Right renal cortex interstitium (tissue), 3 donors: Measurements from ENCODE around the gene BLMH. TPM values are rescaled to one million over a fixed set of nuclear protein-coding genes. Genes with fewer than 3 reads are reported as not detected.

ENCODE experiments used
- DNase-seq, 3 donors: peaks; one replicate each; pipeline ENCODE4 v3.0.0-alpha.2; 2013; ENCODE audit warnings: low read depth in 3 of 3, low spot score in 2 of 3
- polyA plus RNA-seq, 3 donors: library from polyadenylated mRNA; unstranded; fragments of 120-200 nt; gene quantifications; one replicate each; pipeline ENCODE4 v1.2.1, GENCODE V29; 2013; ENCODE audit not compliant: insufficient read length in 3 of 3

BLMH gene
- polyA plus RNA-seq, 3 donors, result 86.1 to 90.6 (median 90.6) TPM

GRCh38 chr17:30251931-30252330, 39.8 kb downstream of the BLMH start:
- DNase-seq, result no peak

GRCh38 chr17:30249460-30249859, 42.3 kb downstream of the BLMH start:
- DNase-seq, result no peak

GRCh38 chr17:30248786-30249185, 43.0 kb downstream of the BLMH start:
- no peak for DNase-seq

GRCh38 chr17:30246460-30246859, 45.3 kb downstream of the BLMH start:
- DNase-seq, result no peak

GRCh38 chr17:30244853-30245385, 46.8 kb downstream of the BLMH start:
- no peak for DNase-seq

GRCh38 chr17:30243568-30243967, 48.2 kb downstream of the BLMH start:
- no peak for DNase-seq

- no peak for DNase-seq
These were observed 48.7 kb downstream of the BLMH start for GRCh38 chr17:30243002-30243401.

- DNase-seq, result no peak
These were observed 50.7 kb downstream of the BLMH start for GRCh38 chr17:30241051-30241450.

GRCh38 chr17:30240177-30240576, 51.6 kb downstream of the BLMH start:
- DNase-seq, result no peak

GRCh38 chr17:30239089-30239462, 52.7 kb downstream of the BLMH start:
- no peak for DNase-seq

- no peak for DNase-seq
These were observed 53.2 kb downstream of the BLMH start for GRCh38 chr17:30238387-30239088.

- DNase-seq, result no peak
These were observed 53.8 kb downstream of the BLMH start for GRCh38 chr17:30238003-30238344.

- no peak for DNase-seq
These were observed 54.3 kb downstream of the BLMH start for GRCh38 chr17:30237296-30238002.

- DNase-seq, result peak in 1 of 3 donors; percentile 51
These were observed 55.0 kb downstream of the BLMH start for GRCh38 chr17:30236766-30237165.

GRCh38 chr17:30236297-30236624, 55.5 kb downstream of the BLMH start:
- no peak for DNase-seq

- no peak for DNase-seq
These were observed 56.1 kb downstream of the BLMH start, which contains the start of gene SLC6A4 for GRCh38 chr17:30235386-30236296. SLC6A4 (minus strand) TSS chr17:30235697; CDS start chr17:30221958, 13,739 bp downstream.

GRCh38 chr17:30234964-30235363, 56.8 kb downstream of the BLMH start:
- DNase-seq, result no peak

- no peak for DNase-seq
These were observed 57.4 kb downstream of the BLMH start for GRCh38 chr17:30234296-30234695.

GRCh38 chr17:30232824-30233427, 58.8 kb downstream of the BLMH start:
- DNase-seq, result no peak

GRCh38 chr17:30232015-30232823, 59.5 kb downstream of the BLMH start:
- DNase-seq, result no peak
